Neural progenitor cell (in vitro differentiated cells): ENCODE measurements around the gene SGSM2.

ENCODE experiments used
- EZH2 ChIP-seq: fragments of 200-600 bp; sonication (generic); IDR thresholded peaks from 2 replicates; pipeline ENCODE4 v1.6.1; 2017; ENCODE audit warnings: antibody characterized with exemption, mild to moderate bottlenecking, moderate library complexity
- TF ChIP-seq, protein P1 (sequence below): fragments of 200-600 bp; sonication (generic); IDR thresholded peaks from 2 replicates; pipeline ENCODE4 v1.5.1; 2017; ENCODE audit warnings: antibody characterized with exemption, mild to moderate bottlenecking

DNA sequence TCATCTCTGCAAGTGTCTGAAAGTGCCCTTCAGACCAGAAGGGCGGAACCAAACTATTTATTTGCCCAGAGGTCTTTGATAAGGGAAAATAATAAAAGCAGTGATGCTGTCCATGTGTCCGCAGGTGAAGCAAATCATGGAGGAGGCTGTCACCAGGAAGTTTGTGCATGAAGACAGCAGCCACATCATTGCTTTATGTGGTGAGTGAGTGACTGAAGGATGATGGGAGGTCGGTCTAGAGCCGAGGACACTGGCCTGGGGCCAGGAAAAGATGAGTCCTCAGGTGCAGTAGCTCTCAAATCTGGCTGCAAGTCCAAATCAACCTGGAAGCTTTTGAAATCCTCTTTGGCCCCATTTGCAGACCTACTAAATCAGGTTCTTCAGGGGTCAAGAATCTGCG, 6.1 kb downstream of the SGSM2 start:
- TF ChIP-seq, protein P1, sequence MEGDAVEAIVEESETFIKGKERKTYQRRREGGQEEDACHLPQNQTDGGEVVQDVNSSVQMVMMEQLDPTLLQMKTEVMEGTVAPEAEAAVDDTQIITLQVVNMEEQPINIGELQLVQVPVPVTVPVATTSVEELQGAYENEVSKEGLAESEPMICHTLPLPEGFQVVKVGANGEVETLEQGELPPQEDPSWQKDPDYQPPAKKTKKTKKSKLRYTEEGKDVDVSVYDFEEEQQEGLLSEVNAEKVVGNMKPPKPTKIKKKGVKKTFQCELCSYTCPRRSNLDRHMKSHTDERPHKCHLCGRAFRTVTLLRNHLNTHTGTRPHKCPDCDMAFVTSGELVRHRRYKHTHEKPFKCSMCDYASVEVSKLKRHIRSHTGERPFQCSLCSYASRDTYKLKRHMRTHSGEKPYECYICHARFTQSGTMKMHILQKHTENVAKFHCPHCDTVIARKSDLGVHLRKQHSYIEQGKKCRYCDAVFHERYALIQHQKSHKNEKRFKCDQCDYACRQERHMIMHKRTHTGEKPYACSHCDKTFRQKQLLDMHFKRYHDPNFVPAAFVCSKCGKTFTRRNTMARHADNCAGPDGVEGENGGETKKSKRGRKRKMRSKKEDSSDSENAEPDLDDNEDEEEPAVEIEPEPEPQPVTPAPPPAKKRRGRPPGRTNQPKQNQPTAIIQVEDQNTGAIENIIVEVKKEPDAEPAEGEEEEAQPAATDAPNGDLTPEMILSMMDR: no peak
- no peak for TF ChIP-seq EZH2
